ENCODE results near the gene SHROOM1. TPM values are rescaled to one million over a fixed set of nuclear protein-coding genes. Genes with fewer than 3 reads are reported as not detected.
"Not testable (repeated sequence)": the region's sequence is repeated elsewhere in the genome, so short reads cannot be mapped to it uniquely, and the experiment has no call there.

The SHROOM1 gene
- total RNA-seq, 2 donors from 2014 or later, result 3.2 to 4.2 TPM

DNA sequence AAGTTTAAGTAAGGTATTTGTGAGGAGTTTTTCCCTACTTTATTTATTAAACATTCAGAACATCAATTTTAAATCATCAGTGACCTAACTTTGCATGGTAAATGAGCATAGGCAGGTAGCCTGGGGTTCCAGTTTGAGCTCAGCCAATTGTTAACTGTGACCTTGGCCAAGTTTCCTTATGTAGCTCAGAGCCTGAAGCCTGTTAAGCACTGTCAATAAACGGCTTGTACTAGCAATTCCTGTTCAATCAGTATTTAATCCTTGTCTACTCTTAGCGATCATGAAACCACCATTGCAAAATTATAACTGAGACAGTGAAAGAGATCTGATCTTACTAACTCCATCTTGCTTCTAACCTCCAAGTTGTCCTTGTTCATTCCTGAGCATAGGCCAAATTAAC, 22.0 kb downstream of the SHROOM1 start:
- Histone ChIP-seq H3K4me1 (peaks cover 0 to 7% of the 10 kb centered on the region in 2 donors), H3K27me3 (peaks cover 10 to 16% of the 10 kb centered on the region in 2 donors), H3K9me3 (no peaks in the 10 kb centered on the region), H3K36me3 (no peaks in the 10 kb centered on the region), H3K4me3 (no peak overlapping the region), H3K27ac (no peak overlapping the region)
- DNase-seq (ENCODE audit: low spot score), result no peak
- TF ChIP-seq, protein P1, sequence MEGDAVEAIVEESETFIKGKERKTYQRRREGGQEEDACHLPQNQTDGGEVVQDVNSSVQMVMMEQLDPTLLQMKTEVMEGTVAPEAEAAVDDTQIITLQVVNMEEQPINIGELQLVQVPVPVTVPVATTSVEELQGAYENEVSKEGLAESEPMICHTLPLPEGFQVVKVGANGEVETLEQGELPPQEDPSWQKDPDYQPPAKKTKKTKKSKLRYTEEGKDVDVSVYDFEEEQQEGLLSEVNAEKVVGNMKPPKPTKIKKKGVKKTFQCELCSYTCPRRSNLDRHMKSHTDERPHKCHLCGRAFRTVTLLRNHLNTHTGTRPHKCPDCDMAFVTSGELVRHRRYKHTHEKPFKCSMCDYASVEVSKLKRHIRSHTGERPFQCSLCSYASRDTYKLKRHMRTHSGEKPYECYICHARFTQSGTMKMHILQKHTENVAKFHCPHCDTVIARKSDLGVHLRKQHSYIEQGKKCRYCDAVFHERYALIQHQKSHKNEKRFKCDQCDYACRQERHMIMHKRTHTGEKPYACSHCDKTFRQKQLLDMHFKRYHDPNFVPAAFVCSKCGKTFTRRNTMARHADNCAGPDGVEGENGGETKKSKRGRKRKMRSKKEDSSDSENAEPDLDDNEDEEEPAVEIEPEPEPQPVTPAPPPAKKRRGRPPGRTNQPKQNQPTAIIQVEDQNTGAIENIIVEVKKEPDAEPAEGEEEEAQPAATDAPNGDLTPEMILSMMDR (IDR thresholded peaks at IDR 0.05), result no peak

DNA sequence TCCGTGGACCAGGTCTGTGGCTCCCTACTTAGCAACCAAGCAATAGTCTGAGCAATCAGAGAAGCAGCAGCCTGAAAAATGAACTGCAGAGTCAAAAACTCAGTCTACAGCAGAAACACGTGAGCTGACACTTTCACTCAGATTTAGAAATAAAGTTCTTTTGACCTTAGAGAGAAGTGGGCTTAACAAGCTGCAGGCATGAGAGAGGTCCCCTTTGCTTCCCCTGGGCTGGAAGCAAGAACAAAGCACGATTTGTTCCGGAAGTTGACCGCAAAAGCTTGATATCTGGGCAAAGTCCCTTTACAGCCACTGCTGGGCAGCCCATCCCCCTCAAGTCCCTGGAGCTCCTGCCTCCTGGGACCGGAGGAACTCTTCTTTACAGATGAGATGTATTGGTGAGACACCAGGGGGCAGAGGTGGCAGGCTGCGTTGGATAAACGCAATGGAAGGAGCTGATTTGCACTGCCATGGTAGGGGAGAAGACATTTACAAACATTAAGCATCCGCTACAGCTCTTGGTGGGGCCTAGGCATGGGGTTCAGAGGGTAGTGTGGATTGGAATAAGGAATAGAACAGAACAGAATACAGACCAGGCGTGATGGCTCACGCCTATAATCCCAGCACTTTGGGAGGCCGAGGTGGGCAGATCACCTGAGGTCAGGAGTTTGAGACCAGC, 23.1 kb downstream of the SHROOM1 start:
- DNase-seq (ENCODE audit: low spot score), result no peak
- H3K27me3 ChIP-seq, result peaks cover 10 to 15% of the 10 kb centered on the region in 2 donors
- no peak overlapping the region for H3K4me3 ChIP-seq
- no peak overlapping the region for H3K27ac ChIP-seq
- no peaks in the 10 kb centered on the region for H3K4me1 ChIP-seq
- TF ChIP-seq, protein P1 (IDR thresholded peaks at IDR 0.05), result no peak
- H3K36me3 ChIP-seq, result no peaks in the 10 kb centered on the region
- H3K9me3 ChIP-seq, result no peaks in the 10 kb centered on the region

DNA sequence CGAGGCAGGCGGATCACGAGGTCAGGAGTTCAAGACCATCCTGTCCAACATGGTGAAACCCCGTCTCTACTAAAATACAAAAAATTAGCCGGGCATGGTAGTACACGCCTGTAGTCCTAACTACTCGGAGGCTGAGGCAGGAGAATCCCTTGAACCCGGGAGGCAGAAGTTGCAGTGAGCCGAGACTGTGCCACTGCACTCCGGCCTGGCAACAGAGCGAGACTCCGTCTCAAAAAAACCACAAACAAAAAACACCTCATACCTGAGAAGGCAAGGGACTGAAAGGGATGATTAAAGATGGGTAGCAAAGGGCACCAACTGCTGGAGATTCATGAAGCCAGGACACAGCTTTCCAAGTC, 23.7 kb downstream of the SHROOM1 start:
- H3K4me3 ChIP-seq, H3K4me1 ChIP-seq, H3K27me3 ChIP-seq: not testable (repeated sequence)

DNA sequence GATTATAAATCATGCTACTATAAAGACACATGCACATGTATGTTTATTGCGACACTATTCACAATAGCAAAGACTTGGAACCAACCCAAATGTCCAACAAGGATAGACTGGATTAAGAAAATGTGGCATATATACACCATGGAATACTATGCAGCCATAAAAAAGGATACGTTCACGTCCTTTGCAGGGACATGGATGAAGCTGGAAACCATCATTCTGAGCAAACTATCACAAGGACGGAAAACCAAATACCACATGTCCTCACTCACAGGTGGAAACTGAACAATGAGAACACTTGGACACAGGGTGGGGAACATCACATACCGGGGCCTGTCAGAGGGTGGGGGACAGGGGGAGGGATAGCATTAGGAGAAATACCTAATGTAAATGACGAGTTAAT, 24.6 kb downstream of the SHROOM1 start:
- not testable (repeated sequence) for H3K27me3 ChIP-seq; H3K27ac ChIP-seq; H3K4me1 ChIP-seq; H3K9me3 ChIP-seq; DNase-seq (ENCODE audit: low spot score); H3K4me3 ChIP-seq; H3K36me3 ChIP-seq

More for the DNA sequence above, 23.7 kb downstream of the SHROOM1 start:
- DNase-seq (ENCODE audit: low spot score); H3K27ac ChIP-seq; H3K9me3 ChIP-seq; H3K36me3 ChIP-seq: not testable (repeated sequence)

DNA sequence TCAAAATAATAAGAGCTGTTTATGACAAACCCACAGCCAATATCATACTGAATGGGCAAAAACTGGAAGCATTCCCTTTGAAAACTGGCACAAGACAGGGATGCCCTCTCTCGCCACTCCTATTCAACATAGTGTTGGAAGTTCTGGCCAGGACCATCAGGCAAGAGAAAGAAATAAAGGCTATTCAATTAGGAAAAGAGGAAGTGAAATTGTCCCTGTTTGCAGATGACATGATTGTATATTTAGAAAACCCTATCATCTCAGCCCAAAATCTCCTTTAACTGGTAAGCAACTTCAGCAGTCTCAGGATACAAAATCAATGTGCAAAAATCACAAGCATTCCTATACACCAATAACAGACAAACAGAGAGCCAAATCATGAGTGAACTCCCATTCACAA, 26.2 kb downstream of the SHROOM1 start:
- DNase-seq (ENCODE audit: low spot score); H3K4me1 ChIP-seq; H3K27ac ChIP-seq; H3K9me3 ChIP-seq; H3K27me3 ChIP-seq; H3K4me3 ChIP-seq; H3K36me3 ChIP-seq: not testable (repeated sequence)

DNA sequence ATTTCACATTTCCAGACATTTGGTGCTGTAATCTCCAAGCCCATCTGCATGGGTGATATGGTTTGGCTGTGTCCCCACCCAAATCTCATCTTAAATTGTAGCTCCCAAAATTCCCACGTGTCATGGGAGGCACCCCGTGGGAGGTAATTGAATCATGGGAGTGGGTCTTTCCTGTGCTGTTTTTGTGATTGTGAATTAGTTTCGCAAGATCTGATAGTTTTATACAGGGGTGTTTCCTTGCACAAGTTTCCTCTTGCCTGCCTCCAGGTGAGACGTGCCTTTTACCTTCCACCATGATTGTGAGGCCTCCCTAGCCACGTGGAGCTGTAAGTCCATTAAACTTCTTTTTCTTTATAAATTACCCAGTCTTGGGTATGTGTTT, 27.8 kb downstream of the SHROOM1 start:
- not testable (repeated sequence) for H3K27me3 ChIP-seq; H3K4me3 ChIP-seq; H3K4me1 ChIP-seq; DNase-seq (ENCODE audit: low spot score); H3K36me3 ChIP-seq; H3K9me3 ChIP-seq; H3K27ac ChIP-seq

DNA sequence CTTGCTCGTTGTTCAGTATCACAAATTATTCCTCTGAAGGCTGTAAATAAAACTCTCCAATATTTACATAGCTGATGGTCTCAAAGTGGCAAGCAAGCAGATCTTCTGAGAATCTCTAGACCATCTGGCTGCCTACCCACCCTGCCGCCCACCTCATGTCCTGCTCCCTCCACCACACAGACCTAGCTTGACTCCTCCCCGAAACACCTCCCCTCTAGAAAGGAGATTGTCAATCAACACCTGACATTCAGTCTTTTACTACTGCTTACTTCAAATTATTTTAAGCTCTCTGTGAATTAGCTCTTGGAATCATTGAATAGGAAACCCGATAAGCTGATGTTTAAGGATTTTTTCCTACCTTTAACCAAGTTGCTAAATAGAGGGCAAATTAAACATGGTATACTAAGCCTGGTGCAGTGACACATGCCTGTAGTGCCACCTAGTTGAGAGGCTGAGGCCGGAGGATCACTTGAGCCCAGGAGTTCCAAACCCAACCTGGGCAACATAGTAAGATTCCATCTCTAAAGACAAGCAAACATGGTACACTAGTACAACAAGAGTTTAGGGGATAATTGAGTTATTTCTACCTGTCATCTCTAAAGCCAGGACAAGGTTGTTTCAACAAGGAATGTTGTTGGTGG, 28.3 kb downstream of the SHROOM1 start:
- Histone ChIP-seq H3K36me3 (no peaks in the 10 kb centered on the region), H3K27ac (no peak overlapping the region), H3K27me3 (no peaks in the 10 kb centered on the region), H3K4me1 (no peaks in the 10 kb centered on the region), H3K4me3 (no peak overlapping the region), H3K9me3 (no peaks in the 10 kb centered on the region)
- DNase-seq (ENCODE audit: low spot score), result no peak
- TF ChIP-seq, protein P1 (IDR thresholded peaks at IDR 0.05), result no peak

DNA sequence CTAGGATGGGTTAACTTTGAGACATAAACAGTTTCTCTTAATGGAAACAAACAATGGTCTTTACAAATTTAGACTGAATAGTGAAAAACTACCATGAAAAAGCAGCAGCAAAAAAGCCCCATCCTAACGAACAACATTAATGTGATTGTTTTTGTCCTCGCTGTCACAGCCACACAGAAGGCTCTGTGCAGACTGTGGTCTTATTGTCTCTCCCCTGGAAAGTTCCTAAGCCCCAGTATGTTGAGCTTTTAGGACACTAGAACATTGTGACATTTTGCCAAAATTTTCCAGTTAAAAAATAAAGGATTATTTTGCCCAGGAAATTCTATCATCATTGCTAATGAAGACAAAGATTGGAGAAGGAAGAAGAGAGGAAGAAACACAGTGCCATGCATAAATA, 29.9 kb downstream of the SHROOM1 start:
- no peaks in the 10 kb centered on the region for H3K9me3 ChIP-seq
- no peak for DNase-seq (ENCODE audit: low spot score)
- H3K27ac ChIP-seq, result no peak overlapping the region
- no peaks in the 10 kb centered on the region for H3K36me3 ChIP-seq
- TF ChIP-seq, protein P1 (IDR thresholded peaks at IDR 0.05), result no peak
- no peaks in the 10 kb centered on the region for H3K4me1 ChIP-seq
- H3K27me3 ChIP-seq, result no peaks in the 10 kb centered on the region
- no peak overlapping the region for H3K4me3 ChIP-seq
